ENCODE data around the gene PAGR1.
A peak's percentile ranks its signal among the peaks of the same experiment; 100 is the strongest.

PAGR1 gene

GRCh38 chr16:29775742-29776408 lies 40.1 kb upstream of the PAGR1 start (continued):
- TF ChIP-seq ATF2 (tag by site-specific recombination; IDR thresholded peaks at IDR 0.05; ENCODE audit: low read depth), result peak; percentile 81
- TF ChIP-seq ZNF175 (tag by site-specific recombination; IDR thresholded peaks at IDR 0.05), result no peak
- TF ChIP-seq ZNF341 (tag by site-specific recombination; IDR thresholded peaks at IDR 0.05; ENCODE audit: low read depth), result peak; percentile 62
- no peak for TF ChIP-seq OVOL3 (tag by site-specific recombination; IDR thresholded peaks at IDR 0.05)
- TF ChIP-seq ZNF335 (tag by site-specific recombination; conservative IDR thresholded peaks at IDR 0.05), result peak; percentile 95
- TF ChIP-seq PRDM10 (tag by site-specific recombination; IDR thresholded peaks at IDR 0.05), result peak; percentile 93
- TF ChIP-seq ZNF248 (tag by site-specific recombination; IDR thresholded peaks at IDR 0.05), result no peak
- peak; percentile 84 for TF ChIP-seq ZNF398 (tag by site-specific recombination; IDR thresholded peaks at IDR 0.05)
- peak; percentile 59 for TF ChIP-seq ZNF629 (tag by site-specific recombination; IDR thresholded peaks at IDR 0.05)
- TF ChIP-seq ZNF449 (tag by site-specific recombination; IDR thresholded peaks at IDR 0.05), result no peak
- TF ChIP-seq KLF17 (tag by site-specific recombination; IDR thresholded peaks at IDR 0.05), result peak; percentile 80
- peak; percentile 72 for TF ChIP-seq SP7 (tag by site-specific recombination; IDR thresholded peaks at IDR 0.05)
- 0 out of 2 replicates have a peak, but pooled peaks have one; percentile 12 for TF ChIP-seq IKZF3 (tag by site-specific recombination; IDR thresholded peaks at IDR 0.05)
- TF ChIP-seq ZNF184 (tag by site-specific recombination; IDR thresholded peaks at IDR 0.05), result peak; percentile 44; the same call in 1 of the 2 replicates
- TF ChIP-seq ZBTB17 (tag by site-specific recombination; IDR thresholded peaks at IDR 0.05), result peak; percentile 74
- TF ChIP-seq ZNF302 (tag by site-specific recombination; IDR thresholded peaks at IDR 0.05; ENCODE audit: low read depth), result no peak
- TF ChIP-seq ZBTB21 (tag by site-specific recombination; IDR thresholded peaks at IDR 0.05), result 0 out of 2 replicates have a peak, but pooled peaks have one; percentile 37
- no peak for TF ChIP-seq BCL11A (tag by site-specific recombination; IDR thresholded peaks at IDR 0.05; ENCODE audit: low read depth)
